ENCODE data around the gene HERPUD1. TPM values are rescaled to one million over a fixed set of nuclear protein-coding genes. Genes with fewer than 3 reads are reported as not detected.

The HERPUD1 gene
- total and polyA plus RNA-seq, 9 of the 15 experiments (the other 6 are each of a cell fraction or from before 2014, with no cell fraction given), result 14.2 to 60.7 (median 37.4) TPM

- no peak for TF ChIP-seq TRIM25 (IDR thresholded peaks at IDR 0.05; ENCODE audit: borderline replicate concordance)
- peak; percentile 38 for TF ChIP-seq TAF9B (IDR thresholded peaks at IDR 0.05; ENCODE audit: partially characterized antibody)
- no peak for TF ChIP-seq MCM3 (IDR thresholded peaks at IDR 0.05)
- no peak for TF ChIP-seq JUNB (CRISPR knock-in tag; conservative IDR thresholded peaks at IDR 0.05)
- TF ChIP-seq HOMEZ (CRISPR knock-in tag; IDR thresholded peaks at IDR 0.05), result no peak
- no peak for TF ChIP-seq ARHGAP35 (IDR thresholded peaks at IDR 0.05; ENCODE audit: partially characterized antibody)
- no peak for TF ChIP-seq ZNF277 (CRISPR knock-in tag; IDR thresholded peaks at IDR 0.05; ENCODE audit: borderline replicate concordance)
- no peak for TF ChIP-seq ZNF12 (CRISPR knock-in tag; IDR thresholded peaks at IDR 0.05)
- no peak for TF ChIP-seq MAX (CRISPR knock-in tag; IDR thresholded peaks at IDR 0.05)
- no peak for TF ChIP-seq SOX6 (IDR thresholded peaks at IDR 0.05)
- TF ChIP-seq KAT7 (CRISPR knock-in tag; IDR thresholded peaks at IDR 0.05; ENCODE audit: borderline replicate concordance), result 0 out of 2 replicates have a peak, but pooled peaks have one; percentile 38
- no peak for TF ChIP-seq ILF3 (IDR thresholded peaks at IDR 0.05; ENCODE audit: borderline replicate concordance)
- TF ChIP-seq POLR2A (conservative IDR thresholded peaks at IDR 0.05), result no peak
- no peak for TF ChIP-seq ATF2 (CRISPR knock-in tag; IDR thresholded peaks at IDR 0.05)
- no peak for TF ChIP-seq MTA2 (IDR thresholded peaks at IDR 0.05; ENCODE audit: low read depth)
- TF ChIP-seq RFX1 (IDR thresholded peaks at IDR 0.05), result no peak
- no peak for TF ChIP-seq ZNF274 (IDR thresholded peaks at IDR 0.05; ENCODE audit: borderline replicate concordance, low read depth, low read length)
- TF ChIP-seq ID3 (CRISPR knock-in tag; IDR thresholded peaks at IDR 0.05), result no peak
- no peak for TF ChIP-seq ID3 (tag; IDR thresholded peaks at IDR 0.05)
- TF ChIP-seq JUND (IDR thresholded peaks at IDR 0.05; ENCODE audit: borderline replicate concordance, low read depth, low read length), result peak; percentile 37; the same call in 1 of the 2 replicates
- peak; percentile 58; the same call in 1 of the 3 replicates for TF ChIP-seq JUND (tag; IDR thresholded peaks at IDR 0.05; ENCODE audit: borderline replicate concordance, low read depth, low read length)
- TF ChIP-seq KLF16 (IDR thresholded peaks at IDR 0.05), result peak; percentile 77
Measured at GRCh38 chr16:56964243-56965148, 32.6 kb downstream of the HERPUD1 start (continued).
